HG02870 (cell line): ENCODE data around the gene TMPRSS7.
"Not testable (repeated sequence)": the region's sequence is repeated elsewhere in the genome, so short reads cannot be mapped to it uniquely, and the experiment has no call there.

Source experiments
- ATAC-seq: cut with Tn5 transposase; IDR thresholded peaks from one replicate; pipeline ENCODE4 v1.9.1; 2021; ENCODE audit warnings: mild to moderate bottlenecking, moderate library complexity; ENCODE audit not compliant: unreplicated experiment

TMPRSS7 gene

DNA sequence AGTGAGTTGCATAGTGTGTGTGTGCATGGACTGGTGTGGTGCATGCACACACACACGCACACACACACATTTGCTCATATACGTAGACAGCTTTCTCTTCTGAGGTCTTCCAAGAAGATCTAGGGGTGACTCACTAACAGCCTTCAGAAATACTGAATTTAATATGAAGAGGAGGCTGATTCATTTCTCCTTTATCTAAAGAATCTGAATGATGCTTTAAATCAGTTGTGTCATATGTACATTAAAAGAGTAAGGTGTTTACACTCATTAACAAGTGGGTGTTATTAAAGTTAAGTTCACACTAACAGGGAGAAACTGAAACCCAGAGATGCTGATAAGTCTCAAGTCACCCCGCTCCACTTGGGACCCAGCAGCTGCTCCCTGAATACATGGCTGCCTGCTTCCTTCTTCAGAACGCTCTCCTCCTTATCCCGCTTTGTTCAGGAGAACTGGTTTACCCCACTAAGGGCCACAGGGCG is 22.0 kb downstream of the TMPRSS7 start:
- ATAC-seq: no peak

DNA sequence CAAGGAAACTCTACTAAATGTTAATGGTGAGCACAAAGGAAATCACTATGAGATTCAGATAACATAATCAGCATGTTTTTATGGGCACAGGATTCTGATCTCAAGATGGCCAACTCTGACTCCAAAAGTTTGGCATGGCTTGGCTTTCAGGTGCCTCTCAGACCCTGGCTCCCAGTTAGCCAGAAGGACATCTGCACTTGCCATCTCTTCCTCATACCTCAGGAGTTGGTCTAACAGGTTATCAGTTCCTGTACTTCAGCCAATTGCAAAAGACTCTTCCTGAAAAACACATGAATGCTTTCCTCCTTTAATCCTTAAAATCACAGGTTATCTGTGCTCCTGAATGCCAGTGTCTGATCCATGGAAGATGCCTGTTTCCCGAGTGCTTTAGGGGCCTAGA is 25.0 kb downstream of the TMPRSS7 start:
- ATAC-seq: no peak

GRCh38 chr3:112061152-112061551 is 26.6 kb downstream of the TMPRSS7 start:
- ATAC-seq: no peak

DNA sequence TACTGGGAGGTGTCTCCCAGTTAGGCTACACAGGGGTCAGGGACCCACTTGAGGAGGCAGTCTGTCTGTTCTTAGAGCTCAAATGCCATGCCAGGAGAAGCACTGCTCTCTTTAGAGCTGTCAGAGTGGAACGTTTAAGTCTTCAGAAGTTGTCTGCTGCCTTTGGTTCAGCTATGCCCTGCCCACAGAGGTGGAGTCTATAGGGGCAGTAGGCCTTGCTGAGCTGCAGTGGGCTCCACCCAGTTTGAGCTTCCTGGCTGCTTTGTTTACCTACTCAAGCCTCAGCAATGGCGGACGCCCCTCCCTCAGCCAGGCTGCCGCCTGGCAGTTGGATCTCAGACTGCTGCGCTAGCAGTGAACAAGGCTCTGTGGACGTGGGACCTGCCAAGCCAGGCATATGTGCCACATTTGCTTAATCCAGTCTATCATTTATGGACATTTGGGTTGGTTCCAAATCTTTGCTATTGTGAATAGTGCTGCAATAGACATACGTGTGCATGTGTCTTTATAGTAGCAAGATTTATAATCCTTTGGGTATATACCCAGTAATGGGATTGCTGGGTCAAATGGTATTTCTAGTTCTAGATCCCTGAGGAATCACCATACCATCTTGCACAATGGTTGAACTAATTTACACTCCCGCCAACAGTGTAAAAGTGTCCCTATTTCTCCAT is 38.0 kb downstream of the TMPRSS7 start:
- ATAC-seq: not testable (repeated sequence)

DNA sequence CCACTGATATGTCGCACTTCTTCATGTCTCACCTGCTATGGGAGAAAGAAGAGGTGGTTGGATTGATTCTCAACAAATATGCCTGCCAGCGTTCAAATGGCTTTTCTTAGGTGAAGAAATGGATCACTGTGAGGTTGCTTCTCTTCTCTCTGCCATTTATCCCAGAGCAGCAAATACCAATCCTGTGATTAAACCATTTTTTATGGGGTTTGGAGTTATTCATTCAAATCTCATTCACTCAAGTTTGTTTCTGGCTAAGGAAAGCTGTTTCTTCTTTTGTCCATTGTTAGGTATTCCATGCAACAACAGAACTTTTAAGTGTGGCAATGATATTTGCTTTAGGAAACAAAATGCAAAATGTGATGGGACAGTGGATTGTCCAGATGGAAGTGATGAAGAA is 39.5 kb downstream of the TMPRSS7 start:
- ATAC-seq: no peak

- ATAC-seq: peak; percentile 98
Measured at GRCh38 chr3:112074616-112075497, 40.3 kb downstream of the TMPRSS7 start.

DNA sequence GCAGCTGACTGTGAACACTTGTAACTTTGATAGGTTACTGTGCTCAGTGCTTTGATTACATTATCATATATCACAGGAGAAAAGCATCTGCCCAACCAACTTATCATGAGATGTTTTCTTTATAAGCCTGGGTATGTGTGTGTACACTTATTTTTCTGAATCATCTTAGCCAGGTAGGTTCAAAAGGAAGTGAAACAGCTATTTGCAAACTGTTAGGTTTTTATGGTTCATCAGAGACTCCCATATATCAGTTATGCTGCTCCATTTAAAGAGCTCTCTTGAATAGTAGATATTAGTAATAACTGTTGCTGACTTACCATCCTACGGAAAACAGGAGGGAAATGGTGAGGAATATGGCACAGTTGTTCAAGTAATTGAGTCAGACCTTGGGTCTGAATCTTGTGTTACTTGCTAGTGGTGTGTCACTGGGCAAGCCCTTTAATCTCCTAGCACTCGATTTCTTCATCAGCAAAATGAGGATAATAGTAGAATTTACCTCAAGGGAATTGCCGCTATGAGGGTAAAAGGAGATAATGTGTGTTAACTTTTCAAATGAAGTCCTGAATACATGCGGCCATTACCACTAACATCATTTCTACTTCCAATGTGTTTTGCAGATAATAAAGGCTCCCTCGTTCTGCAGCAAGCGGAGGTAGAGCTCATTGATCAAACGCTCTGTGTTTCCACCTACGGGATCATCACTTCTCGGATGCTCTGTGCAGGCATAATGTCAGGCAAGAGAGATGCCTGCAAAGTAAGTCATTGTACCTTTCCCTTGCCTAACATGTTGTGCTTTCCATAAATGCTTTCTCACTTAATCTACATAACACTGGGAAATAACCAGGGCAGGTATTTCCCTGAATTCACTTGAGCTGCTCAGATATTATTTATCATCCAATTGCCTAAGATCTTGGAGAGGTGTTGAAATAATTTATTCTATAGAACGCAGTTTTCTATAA is 43.9 kb downstream of the TMPRSS7 start:
- ATAC-seq: peak; percentile 39

DNA sequence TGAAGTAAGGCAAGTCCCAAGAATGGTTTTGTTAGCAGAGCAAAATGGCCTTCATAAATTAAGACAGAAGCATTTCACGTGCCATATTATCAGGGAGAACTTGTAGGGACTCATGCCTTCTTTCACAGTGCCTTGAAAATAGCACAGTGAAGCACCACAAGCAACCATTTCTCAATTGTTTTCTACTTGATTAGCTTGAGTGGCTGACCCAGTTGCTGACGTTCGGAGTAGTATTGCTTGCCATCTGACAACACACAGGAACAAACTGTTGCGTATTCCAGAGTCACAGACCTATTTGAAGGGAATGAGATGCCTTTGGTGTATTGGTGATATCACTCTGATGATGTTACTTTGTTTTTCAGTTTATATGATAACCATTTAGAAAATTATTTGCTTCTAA is 48.7 kb downstream of the TMPRSS7 start:
- no peak for ATAC-seq

DNA sequence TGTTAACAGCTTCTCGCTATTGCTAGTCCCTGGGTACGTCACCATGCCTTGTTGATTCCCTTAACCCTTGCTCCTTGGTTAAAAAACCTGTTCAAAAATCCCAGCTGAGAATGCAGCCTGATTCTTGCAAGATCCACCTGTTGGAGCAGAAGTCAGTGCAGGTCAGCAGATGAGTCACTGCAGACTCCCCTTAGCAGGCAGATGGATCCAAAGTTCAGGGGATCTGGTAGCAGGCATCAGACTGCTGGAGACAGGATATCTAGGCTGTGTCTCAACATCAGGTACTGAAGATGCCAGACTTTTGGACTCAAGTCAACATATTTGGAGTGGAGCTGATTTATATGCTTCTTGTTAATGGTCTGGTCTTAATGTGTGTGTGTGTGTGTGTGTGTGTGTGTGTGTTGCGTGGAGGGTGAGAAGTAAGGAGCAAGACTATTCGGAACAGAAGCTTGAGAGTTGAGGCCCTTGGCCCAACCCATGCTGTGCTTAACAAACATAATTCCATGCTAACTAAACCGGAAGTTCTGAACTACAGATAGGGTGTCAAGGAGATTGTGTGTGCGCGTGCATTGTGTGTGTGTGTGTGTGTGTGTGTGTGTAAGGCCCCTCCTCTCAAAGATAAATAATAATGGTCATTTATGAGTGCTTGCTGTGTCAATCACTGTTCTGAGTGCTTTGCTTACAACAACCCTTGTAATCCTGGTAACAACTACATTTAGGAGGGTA is 50.6 kb downstream of the TMPRSS7 start:
- ATAC-seq: no peak

DNA sequence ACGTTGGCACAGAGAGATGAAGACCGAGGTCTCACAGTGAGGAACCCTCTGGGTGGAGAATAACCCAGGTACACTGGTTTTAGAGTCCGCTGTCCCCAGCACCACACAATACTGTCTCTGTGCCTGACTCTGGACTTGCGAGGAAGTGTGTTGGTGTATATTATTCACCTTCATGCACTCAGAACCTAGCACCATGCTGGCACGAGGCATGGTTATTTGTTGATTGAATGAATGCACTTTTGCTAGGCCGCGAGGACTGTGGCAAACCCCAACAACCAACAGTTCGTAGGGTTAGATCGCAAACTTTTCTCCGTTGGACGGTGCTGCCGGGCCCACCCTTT is 51.2 kb downstream of the TMPRSS7 start:
- peak; percentile 7 for ATAC-seq

DNA sequence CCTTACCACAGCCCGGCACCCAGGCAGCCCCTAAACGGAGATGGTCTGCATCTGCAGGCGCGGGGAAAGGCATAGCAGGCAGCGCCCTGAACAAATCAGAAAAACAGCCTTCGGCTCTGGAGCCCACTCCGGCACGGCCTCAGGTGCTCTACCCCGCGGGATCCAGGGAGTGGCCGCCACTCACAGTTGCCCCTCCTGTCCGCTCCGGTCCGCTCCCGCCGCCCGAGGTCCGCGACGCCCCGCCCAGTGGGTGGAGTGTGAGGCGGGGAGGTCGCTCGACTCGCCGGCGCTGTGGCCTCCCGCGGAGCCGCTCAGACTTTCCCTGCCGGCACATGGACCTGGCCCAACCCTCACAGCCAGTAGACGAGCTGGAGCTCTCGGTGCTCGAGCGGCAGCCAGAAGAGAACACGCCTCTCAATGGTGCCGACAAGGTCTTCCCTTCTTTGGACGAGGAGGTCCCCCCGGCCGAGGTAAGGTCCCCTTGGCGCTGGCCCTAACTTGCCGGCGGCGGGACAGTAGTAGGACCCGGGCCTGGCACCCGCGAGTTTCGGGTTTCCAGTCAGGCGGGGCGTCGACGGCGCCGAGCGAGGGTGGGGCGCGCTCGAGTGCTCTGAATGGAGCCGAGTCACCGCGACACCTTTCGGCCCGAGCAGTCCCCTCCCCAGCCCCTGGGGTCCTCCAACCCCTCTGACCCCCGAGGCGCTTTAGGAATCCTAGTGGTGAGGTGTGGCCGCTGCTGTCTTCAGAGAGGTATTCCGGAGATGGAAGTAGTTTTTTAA is 51.7 kb downstream of the TMPRSS7 start, which contains the start of gene C3orf52:
C3orf52 (plus strand) TSS at position 314 of the 779 bp plus-strand sequence; CDS start at position 333, 19 bp downstream.
- peak; percentile 89 for ATAC-seq

DNA sequence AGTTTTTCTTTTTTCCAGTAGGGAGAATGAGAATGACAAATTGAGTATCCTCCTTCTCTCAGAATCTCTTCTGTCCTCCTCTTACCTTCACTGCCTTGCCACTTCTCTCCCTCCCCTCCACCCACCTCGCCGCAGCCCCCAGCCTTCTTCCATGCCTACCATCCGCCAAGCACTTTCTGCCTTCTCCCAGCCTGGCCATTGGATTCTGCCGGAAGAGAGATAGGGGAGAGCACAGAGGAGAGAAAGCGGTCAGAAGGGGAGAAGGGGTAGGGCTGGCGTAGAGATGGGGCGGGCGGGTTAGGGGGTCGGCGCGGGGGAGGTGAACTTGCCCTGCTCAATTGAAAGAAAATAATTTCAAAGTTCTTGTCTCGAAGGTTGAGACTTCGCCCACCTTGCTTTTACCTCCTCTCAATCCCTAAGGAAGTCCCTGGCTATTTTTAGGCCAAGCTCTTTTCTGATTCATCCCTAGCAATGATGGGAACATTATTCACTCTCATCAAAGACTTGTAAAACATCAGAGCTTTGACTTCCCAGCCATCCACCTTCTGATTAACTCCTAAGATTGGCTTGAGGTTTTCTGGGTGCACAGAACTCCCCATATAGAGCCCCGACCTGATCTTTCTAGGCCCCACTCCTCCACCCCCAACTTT is 52.5 kb downstream of the TMPRSS7 start:
- no peak for ATAC-seq

GRCh38 chr3:112087746-112088145 is 53.2 kb downstream of the TMPRSS7 start:
- ATAC-seq: no peak

- no peak for ATAC-seq
Measured at GRCh38 chr3:112088944-112089343, 54.4 kb downstream of the TMPRSS7 start.

DNA sequence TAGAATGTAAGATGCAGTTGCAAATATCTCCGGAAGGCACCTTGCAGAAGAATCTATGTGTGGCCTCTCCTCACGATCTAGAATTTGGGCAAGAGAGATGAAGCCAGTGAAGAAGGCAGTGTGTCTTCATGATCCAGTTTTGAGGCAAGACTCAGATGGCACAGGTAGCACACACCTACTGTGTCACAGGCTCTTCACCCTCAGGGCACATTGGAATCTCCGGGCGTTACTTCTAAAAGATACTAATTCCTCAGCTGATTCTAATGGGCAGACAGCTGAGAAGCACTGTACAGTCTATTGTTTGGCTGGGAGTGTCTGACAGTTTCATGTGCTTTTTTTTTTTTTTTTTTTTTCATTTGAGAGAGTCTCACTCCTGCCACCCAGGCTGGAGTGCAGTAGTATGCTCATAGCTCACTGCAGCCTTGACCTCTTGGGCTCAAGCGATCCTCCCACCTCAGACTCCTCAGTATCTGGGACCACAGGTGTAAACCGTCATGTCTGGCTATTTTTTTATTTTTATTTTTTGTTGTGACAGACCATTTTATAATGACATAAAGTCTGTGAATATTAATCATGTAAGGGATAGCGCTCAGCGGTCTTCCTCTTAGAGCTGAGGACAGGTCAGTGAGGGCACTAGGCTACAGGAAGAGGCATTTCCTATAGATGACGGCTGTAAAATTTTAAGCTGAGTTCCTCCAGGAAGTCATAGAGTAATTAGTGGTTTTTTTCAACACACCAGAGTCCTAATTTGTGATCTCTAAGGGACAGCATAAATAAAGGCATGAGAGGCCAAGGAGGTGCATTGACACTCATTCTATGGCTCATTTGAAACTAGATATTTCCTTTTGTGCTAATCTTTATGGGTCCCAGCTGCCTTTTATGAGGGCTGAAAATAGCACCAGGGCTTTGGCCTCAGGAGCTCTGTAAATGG is 55.7 kb downstream of the TMPRSS7 start:
- ATAC-seq: no peak

DNA sequence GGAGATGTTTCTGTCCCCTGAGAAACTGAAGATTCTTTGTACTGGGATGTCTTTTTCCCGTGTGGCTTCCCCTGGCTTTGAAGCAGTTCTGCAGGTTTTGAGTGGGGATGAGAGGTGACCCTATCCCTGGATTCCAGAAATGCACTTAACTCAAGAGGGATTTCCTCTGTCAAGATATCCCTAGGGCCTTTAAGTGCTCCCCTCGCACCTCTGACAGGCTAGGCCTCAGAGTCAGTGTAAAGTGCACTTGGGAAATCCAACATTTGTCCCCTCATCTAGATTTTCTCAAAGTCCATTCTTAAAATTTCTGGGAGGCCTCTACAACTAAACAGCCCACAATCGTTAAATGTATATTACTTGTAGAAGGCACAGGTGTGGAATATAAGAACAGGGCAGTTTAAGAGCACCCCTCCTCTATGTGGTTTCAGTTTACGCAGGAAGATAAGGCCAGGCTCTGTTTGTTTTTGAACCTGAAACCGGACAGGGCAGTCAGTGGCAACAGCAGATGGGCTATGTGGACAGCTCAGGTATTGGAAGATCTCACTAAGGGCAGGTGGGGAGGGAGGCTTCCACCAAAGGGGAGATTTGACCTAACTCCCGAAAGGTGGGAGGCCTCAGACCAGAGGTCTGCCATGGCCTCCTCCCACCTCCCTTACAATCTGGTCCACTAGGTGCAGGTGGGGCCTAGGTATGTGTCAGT is 56.5 kb downstream of the TMPRSS7 start:
- ATAC-seq: no peak

DNA sequence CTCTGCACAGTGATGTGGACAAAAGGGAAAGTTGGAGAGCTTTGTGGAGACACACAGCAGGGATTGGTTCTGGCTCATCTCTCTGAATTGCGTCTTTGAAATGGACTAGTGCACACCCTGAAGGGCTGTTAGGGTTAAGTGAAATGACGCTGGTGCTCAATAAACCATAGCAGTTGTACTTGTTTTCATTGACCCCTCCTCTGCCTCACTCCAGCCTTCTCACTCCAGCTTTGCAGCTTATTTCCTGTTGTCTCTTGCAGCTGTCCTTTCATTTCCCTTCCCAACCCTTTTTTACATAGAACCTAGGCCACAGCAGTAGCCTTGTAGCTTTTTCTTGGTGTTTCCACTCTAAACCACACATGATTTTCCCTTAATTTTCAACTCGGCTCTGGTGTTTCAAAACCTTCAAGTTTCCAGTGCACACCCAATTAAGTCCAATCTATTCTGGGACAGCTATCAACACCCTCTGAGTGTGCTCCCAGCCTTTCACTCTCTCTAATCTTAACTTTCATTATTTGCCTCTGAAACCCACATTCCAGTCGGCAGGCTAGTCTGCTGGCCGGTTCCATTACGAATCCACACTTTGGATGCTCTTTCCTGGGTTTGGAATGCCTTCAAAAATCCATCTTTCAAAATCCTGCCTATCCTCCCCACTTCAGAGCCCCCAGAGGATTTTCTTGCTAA is 58.1 kb downstream of the TMPRSS7 start:
- ATAC-seq: peak; percentile 42
